Measurements from ENCODE around the gene ZRANB1.
A peak's percentile ranks its signal among the peaks of the same experiment; 100 is the strongest.

Gene ZRANB1

GRCh38 chr10:124899151-124899550 is 42.8 kb upstream of the ZRANB1 start:
- DNase-seq (ENCODE audit: low read depth): no peak
- TF ChIP-seq MYC (IDR thresholded peaks at IDR 0.05; ENCODE audit: low read depth, low read length): no peak
- no peak for TF ChIP-seq CTCF (IDR thresholded peaks at IDR 0.05; ENCODE audit: low read depth, low read length)
- no peak for TF ChIP-seq POLR2A (IDR thresholded peaks at IDR 0.05; ENCODE audit: extremely low read depth, insufficient read length)
- TF ChIP-seq MAX (IDR thresholded peaks at IDR 0.05; ENCODE audit: low read depth, low read length): no peak
- no peak overlapping the region for H3K4me3 ChIP-seq (ENCODE audit: low read depth, low read length)

- TF ChIP-seq POLR2A (IDR thresholded peaks at IDR 0.05; ENCODE audit: extremely low read depth, insufficient read length) (no peak), MYC (IDR thresholded peaks at IDR 0.05; ENCODE audit: low read depth, low read length) (no peak), CTCF (IDR thresholded peaks at IDR 0.05; ENCODE audit: low read depth, low read length) (no peak), MAX (IDR thresholded peaks at IDR 0.05; ENCODE audit: low read depth, low read length) (no peak)
- no peak for DNase-seq (ENCODE audit: low read depth)
Observed at GRCh38 chr10:124902462-124902861, 39.5 kb upstream of the ZRANB1 start.

GRCh38 chr10:124903111-124903510 is 38.8 kb upstream of the ZRANB1 start:
- no peak overlapping the region for H3K4me3 ChIP-seq (ENCODE audit: low read depth, low read length)
- DNase-seq (ENCODE audit: low read depth): peak; percentile 87
- TF ChIP-seq POLR2A (IDR thresholded peaks at IDR 0.05; ENCODE audit: extremely low read depth, insufficient read length): no peak
- TF ChIP-seq MYC (IDR thresholded peaks at IDR 0.05; ENCODE audit: low read depth, low read length): no peak
- TF ChIP-seq CTCF (IDR thresholded peaks at IDR 0.05; ENCODE audit: low read depth, low read length): no peak
- no peak for TF ChIP-seq MAX (IDR thresholded peaks at IDR 0.05; ENCODE audit: low read depth, low read length)

More at GRCh38 chr10:124902462-124902861, 39.5 kb upstream of the ZRANB1 start:
- no peak overlapping the region for H3K4me3 ChIP-seq (ENCODE audit: low read depth, low read length)

- no peak for DNase-seq (ENCODE audit: low read depth)
- TF ChIP-seq MAX (IDR thresholded peaks at IDR 0.05; ENCODE audit: low read depth, low read length) (no peak), POLR2A (IDR thresholded peaks at IDR 0.05; ENCODE audit: extremely low read depth, insufficient read length) (no peak), MYC (IDR thresholded peaks at IDR 0.05; ENCODE audit: low read depth, low read length) (no peak), CTCF (IDR thresholded peaks at IDR 0.05; ENCODE audit: low read depth, low read length) (no peak)
- no peak overlapping the region for H3K4me3 ChIP-seq (ENCODE audit: low read depth, low read length)
Observed at GRCh38 chr10:124904796-124905195, 37.1 kb upstream of the ZRANB1 start.

- no peak for DNase-seq (ENCODE audit: low read depth)
- no peak for TF ChIP-seq CTCF (IDR thresholded peaks at IDR 0.05; ENCODE audit: low read depth, low read length)
- no peak for TF ChIP-seq MAX (IDR thresholded peaks at IDR 0.05; ENCODE audit: low read depth, low read length)
- no peak for TF ChIP-seq MYC (IDR thresholded peaks at IDR 0.05; ENCODE audit: low read depth, low read length)
- no peak for TF ChIP-seq POLR2A (IDR thresholded peaks at IDR 0.05; ENCODE audit: extremely low read depth, insufficient read length)
- no peak overlapping the region for H3K4me3 ChIP-seq (ENCODE audit: low read depth, low read length)
Observed at GRCh38 chr10:124906551-124907001, 35.3 kb upstream of the ZRANB1 start.

Measured in NB4 (cell line).